NCI-H2227 treated with DMSO at 0.1 percent for 48 hours (cell line): ENCODE data around the gene USP6.
"Not testable (repeated sequence)": the region's sequence is repeated elsewhere in the genome, so short reads cannot be mapped to it uniquely, and the experiment has no call there.

Experiments used
- DNase-seq: peaks from one replicate; lab custom pipeline; 2025; lab: John Stamatoyannopoulos, UW

Gene USP6

GRCh38 chr17:5135726-5136579 lies 20.1 kb downstream of the USP6 start:
- DNase-seq: no peak

- not testable (repeated sequence) for DNase-seq
These were observed 21.0 kb downstream of the USP6 start for GRCh38 chr17:5136580-5137412.

- DNase-seq: not testable (repeated sequence)
These were observed 21.8 kb downstream of the USP6 start for GRCh38 chr17:5137511-5138197.

GRCh38 chr17:5138198-5138544 lies 22.3 kb downstream of the USP6 start:
- not testable (repeated sequence) for DNase-seq

- no peak for DNase-seq
These were observed 23.0 kb downstream of the USP6 start for GRCh38 chr17:5138616-5139457.

- no peak for DNase-seq
These were observed 23.6 kb downstream of the USP6 start for GRCh38 chr17:5139458-5139732.

- not testable (repeated sequence) for DNase-seq
These were observed 27.0 kb downstream of the USP6 start for GRCh38 chr17:5142877-5143276.

- DNase-seq: not testable (repeated sequence)
These were observed 30.3 kb downstream of the USP6 start for GRCh38 chr17:5146122-5146521.

- not testable (repeated sequence) for DNase-seq
These were observed 44.9 kb downstream of the USP6 start for GRCh38 chr17:5160702-5161101.

- not testable (repeated sequence) for DNase-seq
These were observed 46.0 kb downstream of the USP6 start for GRCh38 chr17:5161793-5162192.

GRCh38 chr17:5164436-5164835 lies 48.6 kb downstream of the USP6 start:
- no peak for DNase-seq

GRCh38 chr17:5165791-5166564 lies 50.1 kb downstream of the USP6 start:
- not testable (repeated sequence) for DNase-seq

- DNase-seq: not testable (repeated sequence)
These were observed 59.2 kb downstream of the USP6 start for GRCh38 chr17:5175027-5175426.

- no peak for DNase-seq
These were observed 63.2 kb downstream of the USP6 start for GRCh38 chr17:5179003-5179402.

- no peak for DNase-seq
These were observed 65.9 kb downstream of the USP6 start for GRCh38 chr17:5181509-5182305.

- no peak for DNase-seq
These were observed 67.0 kb downstream of the USP6 start for GRCh38 chr17:5182597-5183409.

- no peak for DNase-seq
These were observed 67.6 kb downstream of the USP6 start for GRCh38 chr17:5183410-5183793.

- no peak for DNase-seq
These were observed 68.5 kb downstream of the USP6 start for GRCh38 chr17:5184288-5184687.
